Ishikawa (cell line): Measurements from ENCODE around the gene IL1B.

ENCODE experiments used
- CEBPB ChIP-seq: IDR thresholded peaks from 2 replicates; pipeline ENCODE4 v1.6.1; 2012
- CREB1 ChIP-seq: IDR thresholded peaks from 2 replicates; pipeline ENCODE4 v1.6.1; 2012; ENCODE audit warnings: low read depth
- EGR1 ChIP-seq: IDR thresholded peaks from 2 replicates; pipeline ENCODE4 v1.6.1; 2012
- EP300 ChIP-seq: IDR thresholded peaks from 2 replicates; pipeline ENCODE4 v1.6.1; 2012; ENCODE audit warnings: borderline replicate concordance
- FOXM1 ChIP-seq: IDR thresholded peaks from 2 replicates; pipeline ENCODE4 v1.6.1; 2012; ENCODE audit warnings: low read depth, borderline replicate concordance
- MAX ChIP-seq: IDR thresholded peaks from 2 replicates; pipeline ENCODE4 v1.6.1; 2012
- NFIC ChIP-seq: IDR thresholded peaks from 2 replicates; pipeline ENCODE4 v1.6.1; 2012
- RAD21 ChIP-seq: IDR thresholded peaks from 2 replicates; pipeline ENCODE4 v1.6.1; 2012; ENCODE audit warnings: low read depth
- REST ChIP-seq: IDR thresholded peaks from 2 replicates; pipeline ENCODE4 v1.6.1; 2012; ENCODE audit warnings: low read depth, mild to moderate bottlenecking
- TAF1 ChIP-seq: IDR thresholded peaks from 2 replicates; pipeline ENCODE4 v1.6.1; 2012; ENCODE audit warnings: low read depth, mild to moderate bottlenecking
- TCF12 ChIP-seq: IDR thresholded peaks from 2 replicates; pipeline ENCODE4 v1.6.1; 2012; ENCODE audit warnings: low read depth
- YY1 ChIP-seq: IDR thresholded peaks from 2 replicates; pipeline ENCODE4 v1.6.1; 2012; ENCODE audit warnings: low read depth
- TF ChIP-seq, protein P1 (sequence below): IDR thresholded peaks from 2 replicates; pipeline ENCODE4 v1.6.1; 2012

GRCh38 chr2:112848833-112849232 lies 12.3 kb upstream of the IL1B start:
- TF ChIP-seq YY1 (no peak), EGR1 (no peak), TAF1 (no peak), CEBPB (no peak), TCF12 (no peak), MAX (no peak), CREB1 (no peak), RAD21 (no peak), EP300 (no peak), NFIC (no peak), REST (no peak), FOXM1 (no peak)
- TF ChIP-seq, protein P1, sequence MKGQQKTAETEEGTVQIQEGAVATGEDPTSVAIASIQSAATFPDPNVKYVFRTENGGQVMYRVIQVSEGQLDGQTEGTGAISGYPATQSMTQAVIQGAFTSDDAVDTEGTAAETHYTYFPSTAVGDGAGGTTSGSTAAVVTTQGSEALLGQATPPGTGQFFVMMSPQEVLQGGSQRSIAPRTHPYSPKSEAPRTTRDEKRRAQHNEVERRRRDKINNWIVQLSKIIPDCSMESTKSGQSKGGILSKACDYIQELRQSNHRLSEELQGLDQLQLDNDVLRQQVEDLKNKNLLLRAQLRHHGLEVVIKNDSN: no peak
